ENCODE measurements around the gene ANXA2R.

GRCh38 chr5:43020399-43020746, 19.7 kb downstream of the ANXA2R start:
- no peak for TF ChIP-seq CTCF (IDR thresholded peaks at IDR 0.05)
- TF ChIP-seq POLR2A (IDR thresholded peaks at IDR 0.05), result no peak
